GM21367 (cell line): Measurements from ENCODE around the gene TRIM43B.
A peak's percentile ranks its signal among the peaks of the same experiment; 100 is the strongest.
"Not testable (repeated sequence)": the region's sequence is repeated elsewhere in the genome, so short reads cannot be mapped to it uniquely, and the experiment has no call there.

Source experiments
- ATAC-seq: cut with Tn5 transposase; IDR thresholded peaks from one replicate; pipeline ENCODE4 v1.9.1; 2021; ENCODE audit not compliant: unreplicated experiment

TRIM43B gene

GRCh38 chr2:95484654-95485053, at the start of gene TRIM43B:
Gene TRIM43B (minus strand): TSS chr2:95484754. CDS start chr2:95482714, 2,040 bp downstream.
- not testable (repeated sequence) for ATAC-seq

- no peak for ATAC-seq
Measured at GRCh38 chr2:95531254-95531771, 46.8 kb upstream of the TRIM43B start.

GRCh38 chr2:95530734-95531133, 46.2 kb upstream of the TRIM43B start:
- ATAC-seq: peak; percentile 63

GRCh38 chr2:95526360-95527341, 42.1 kb upstream of the TRIM43B start:
- ATAC-seq: peak; percentile 48

DNA sequence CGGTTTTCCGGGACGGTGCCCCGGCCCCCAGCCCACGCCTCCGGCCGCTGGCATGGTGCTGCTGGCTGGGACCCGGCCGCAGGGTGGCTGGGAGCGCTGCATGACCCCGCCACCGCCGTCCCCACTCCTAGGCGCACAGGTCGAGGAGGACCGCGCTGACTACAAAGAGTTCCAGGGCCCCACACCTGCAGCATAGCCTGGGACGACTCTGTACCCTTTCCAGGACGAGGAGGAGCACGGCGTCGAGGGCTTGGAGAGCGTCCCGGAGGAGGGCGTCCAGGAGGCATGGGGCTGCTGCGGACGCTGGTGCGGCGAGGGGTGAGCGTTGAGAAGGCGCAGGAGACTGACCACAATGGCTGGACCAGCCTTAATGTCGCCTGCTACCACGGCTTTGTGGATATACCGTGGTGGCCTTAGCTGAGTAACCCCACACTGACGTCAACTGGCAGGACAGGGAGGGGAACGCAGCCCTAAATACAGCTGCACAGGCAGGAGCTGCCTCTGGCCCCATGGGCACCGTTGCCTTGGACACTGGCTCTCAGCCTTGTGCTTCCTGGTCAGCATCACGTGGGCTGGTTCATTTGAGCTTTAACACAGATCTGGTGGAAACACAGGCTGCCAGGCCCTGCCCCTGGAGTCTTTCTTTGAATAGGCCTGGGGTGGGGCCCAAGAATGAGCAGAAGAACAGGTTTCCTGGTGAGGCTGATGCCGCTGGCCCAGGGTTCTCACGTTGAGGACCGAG, 40.9 kb upstream of the TRIM43B start:
- no peak for ATAC-seq

GRCh38 chr2:95524195-95524594, 39.6 kb upstream of the TRIM43B start:
- no peak for ATAC-seq

- ATAC-seq: no peak
Measured at GRCh38 chr2:95514718-95515117, 30.2 kb upstream of the TRIM43B start.

DNA sequence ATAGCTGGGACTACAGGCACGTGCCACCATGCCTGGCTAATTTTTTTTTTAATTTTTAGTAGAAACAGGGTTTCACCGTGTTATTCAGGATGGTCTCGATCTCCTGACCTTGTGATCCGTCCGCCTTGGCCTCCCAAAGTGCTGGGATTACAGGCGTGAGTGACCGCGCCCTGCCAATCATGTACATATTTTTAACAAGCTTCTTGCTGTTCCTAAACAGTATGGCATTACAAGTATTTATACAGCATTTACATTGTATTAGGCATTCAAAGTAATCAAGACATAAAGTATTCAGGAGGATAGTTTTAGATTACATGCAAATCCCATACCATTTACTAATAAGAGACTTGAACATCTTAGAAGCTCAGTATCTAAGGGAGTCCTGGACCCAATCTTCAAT, 29.7 kb upstream of the TRIM43B start:
- ATAC-seq: not testable (repeated sequence)

DNA sequence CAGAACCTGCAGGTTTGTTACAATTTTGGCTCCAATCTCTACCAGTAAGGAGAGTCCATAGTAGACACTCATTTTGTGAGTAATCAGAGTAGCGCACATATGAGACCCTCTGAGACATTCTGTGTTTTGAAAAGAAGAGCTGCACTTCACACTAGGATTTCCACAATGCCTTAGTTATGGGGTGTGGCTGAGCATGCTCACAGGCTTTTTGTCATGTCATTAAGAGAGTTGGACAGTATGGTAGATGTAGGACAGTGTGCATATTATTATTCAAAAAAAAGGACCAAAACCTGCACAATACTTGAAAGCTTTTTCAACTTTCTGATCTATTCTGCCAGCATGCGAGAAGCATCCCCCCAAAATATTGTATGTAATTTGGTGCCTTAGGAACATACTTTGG, 24.9 kb upstream of the TRIM43B start:
- no peak for ATAC-seq

- ATAC-seq: no peak
Measured at GRCh38 chr2:95505222-95505621, 20.7 kb upstream of the TRIM43B start.

DNA sequence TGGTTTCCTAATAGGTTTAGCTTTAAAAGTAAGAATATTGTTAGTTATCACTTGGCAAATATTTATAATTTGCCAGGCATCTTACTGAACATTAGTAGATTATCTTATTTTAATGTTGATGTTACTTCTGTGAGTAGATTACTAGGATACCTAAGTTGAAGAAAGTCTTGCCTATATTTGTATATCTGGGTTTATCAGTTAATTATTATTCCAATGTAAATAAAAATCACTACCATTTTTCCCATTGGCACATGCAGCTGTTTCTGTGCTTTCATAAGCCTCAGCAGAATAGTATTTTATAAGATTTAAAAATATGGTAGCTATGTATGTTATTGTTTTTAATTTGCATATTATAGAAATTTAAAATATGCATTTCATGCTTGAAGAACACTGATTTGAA, 16.3 kb upstream of the TRIM43B start:
- no peak for ATAC-seq

DNA sequence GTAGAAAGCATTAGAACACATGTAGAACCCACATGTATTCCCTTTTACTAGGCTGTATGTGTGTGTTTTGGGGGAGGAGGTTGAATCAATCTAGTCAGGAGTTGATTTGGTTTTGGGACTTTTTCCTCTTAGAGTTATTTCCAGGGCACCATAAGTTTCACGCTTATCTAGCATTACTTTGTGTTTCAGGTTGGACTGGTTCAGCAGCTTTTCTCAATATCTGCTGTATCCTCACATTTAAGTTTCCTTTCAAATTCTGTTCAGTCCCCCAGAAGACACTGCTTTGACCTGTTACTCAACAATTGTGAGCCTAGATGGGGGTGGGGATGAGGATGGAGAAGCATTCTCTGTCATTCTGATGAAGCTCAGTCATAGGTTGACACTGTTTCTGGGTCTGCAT, 7.5 kb upstream of the TRIM43B start:
- ATAC-seq: not testable (repeated sequence)

- not testable (repeated sequence) for ATAC-seq
Measured at GRCh38 chr2:95475025-95475424, 9.5 kb downstream of the TRIM43B start.

DNA sequence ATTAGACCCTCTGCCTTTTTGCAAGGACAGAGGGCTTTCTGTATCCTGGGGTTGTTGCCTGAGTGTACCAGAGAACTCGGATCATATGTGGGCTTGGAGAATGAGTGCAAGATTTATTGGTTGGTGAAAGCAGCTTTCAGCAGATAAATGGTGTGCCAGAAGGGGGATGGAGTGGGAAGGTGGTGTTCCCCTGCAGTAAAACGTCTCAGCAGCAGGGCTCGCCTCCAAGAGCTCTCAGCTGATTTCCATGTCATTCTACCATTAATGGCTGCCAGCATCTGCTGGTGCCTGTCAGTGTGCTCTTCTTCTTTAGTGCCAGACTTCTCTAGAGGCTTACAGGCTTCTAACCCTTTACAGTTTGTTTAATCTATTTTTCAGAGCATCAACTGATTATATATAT, 16.6 kb downstream of the TRIM43B start:
- not testable (repeated sequence) for ATAC-seq

GRCh38 chr2:95466572-95466971, 18.0 kb downstream of the TRIM43B start:
- ATAC-seq: not testable (repeated sequence)

GRCh38 chr2:95463292-95463691, 21.3 kb downstream of the TRIM43B start:
- not testable (repeated sequence) for ATAC-seq

DNA sequence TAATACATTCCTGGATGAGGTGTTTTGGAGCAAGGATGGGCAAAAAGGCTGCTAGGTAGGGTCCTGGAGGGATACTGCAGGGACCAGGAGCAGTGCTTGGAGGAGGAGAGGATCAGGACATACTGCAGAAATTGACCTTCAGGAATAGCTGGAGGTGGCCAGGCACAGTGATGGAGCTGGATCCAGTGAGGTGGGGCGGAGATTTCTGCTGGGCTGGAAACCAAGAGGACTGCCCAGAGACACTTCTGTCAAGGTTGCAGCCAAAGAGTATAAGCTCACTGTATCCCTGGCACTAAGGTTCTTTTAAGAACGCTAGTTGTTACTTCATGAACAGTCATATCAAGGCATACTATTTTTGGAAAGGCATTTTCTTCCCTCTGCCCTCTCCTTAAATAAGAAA, 39.2 kb downstream of the TRIM43B start:
- not testable (repeated sequence) for ATAC-seq

DNA sequence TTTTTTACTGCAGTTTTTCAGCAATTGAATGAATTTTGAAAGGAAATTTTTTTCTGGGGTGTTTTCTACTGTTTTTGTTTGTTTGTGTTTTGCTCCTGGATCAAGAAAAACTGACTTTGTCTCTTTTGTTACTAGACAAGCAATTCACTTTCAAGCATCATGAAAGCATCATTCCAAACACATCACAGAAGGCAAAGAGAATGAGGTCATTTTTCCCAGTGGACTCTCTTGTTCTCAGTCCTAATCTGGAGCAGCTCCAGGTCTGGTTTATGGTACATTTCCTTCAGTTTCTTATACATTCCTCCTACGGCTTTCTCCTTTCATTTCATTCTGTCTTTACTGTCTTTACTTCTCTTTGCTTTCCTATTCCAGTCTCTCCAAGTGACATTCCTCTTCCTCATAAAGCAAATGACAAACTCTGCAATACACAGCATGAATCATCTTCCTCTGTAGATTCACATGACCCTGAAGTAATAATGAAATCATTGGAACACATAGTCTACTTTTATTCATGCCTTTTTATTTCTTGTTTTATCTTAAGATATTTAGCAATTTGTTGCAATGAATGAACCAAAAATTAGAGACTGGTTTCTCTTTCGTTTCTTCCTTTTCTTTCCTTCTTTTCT, 42.0 kb downstream of the TRIM43B start:
- not testable (repeated sequence) for ATAC-seq

- ATAC-seq: not testable (repeated sequence)
Measured at GRCh38 chr2:95435872-95436209, 48.7 kb downstream of the TRIM43B start.

DNA sequence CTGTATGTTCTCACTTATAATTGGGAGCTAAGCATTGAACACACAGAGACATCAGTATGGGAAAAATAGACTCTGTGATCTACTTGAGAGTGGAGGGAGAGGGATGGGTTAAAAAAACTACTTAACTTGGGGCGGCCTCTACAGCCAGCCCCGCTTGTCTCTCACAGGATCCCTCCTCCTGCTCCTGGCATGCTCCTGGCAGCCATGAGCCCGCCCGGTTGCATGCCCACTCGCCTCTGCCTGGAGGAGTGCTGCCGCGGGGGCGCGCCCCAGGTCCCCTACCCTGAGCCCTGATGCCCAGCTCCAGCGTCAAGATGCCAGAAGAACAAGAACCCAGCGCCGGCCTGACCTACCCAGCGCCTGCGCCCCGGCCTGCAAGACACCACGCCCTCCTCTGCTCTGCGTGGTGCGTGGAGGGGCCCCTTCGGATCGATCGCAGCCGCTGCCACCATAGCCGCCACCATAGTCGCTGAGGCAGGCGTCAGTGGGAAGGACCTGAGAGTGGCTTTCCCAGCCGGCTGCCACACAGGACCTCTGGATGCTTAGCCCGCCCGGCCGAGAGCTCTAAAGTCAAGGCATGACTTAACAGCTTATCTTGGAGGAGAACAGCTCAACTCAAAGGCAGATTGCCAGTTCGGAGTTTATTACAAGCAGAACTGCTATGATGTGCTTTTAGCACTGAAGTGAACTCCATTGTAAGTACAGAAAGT, 49.2 kb downstream of the TRIM43B start:
- ATAC-seq: not testable (repeated sequence)
